KMS-11 (cell line): ENCODE data around the gene MTHFSD.

Experiments used
- H2AFZ ChIP-seq: fragments of 200-600 bp; sonication (generic); 2 replicates; pipeline ENCODE4 v1.6.1; 2016; ENCODE audit warnings: antibody characterized with exemption, mixed run types, low read depth
- H3K27ac ChIP-seq: fragments of 200-600 bp; sonication (generic); 2 replicates; pipeline ENCODE4 v1.6.1; 2016; ENCODE audit warnings: mild to moderate bottlenecking, mixed run types
- H3K27me3 ChIP-seq: fragments of 200-600 bp; sonication (generic); 2 replicates; pipeline ENCODE4 v1.6.1; 2017; ENCODE audit warnings: mild to moderate bottlenecking, low read depth, mixed run types, moderate library complexity; ENCODE audit not compliant: insufficient read depth
- H3K36me3 ChIP-seq: fragments of 200-600 bp; sonication (generic); 2 replicates; pipeline ENCODE4 v1.6.1; 2017; ENCODE audit warnings: mild to moderate bottlenecking, mixed run types; ENCODE audit not compliant: insufficient read depth
- H3K4me1 ChIP-seq: fragments of 200-600 bp; sonication (generic); 2 replicates; pipeline ENCODE4 v1.6.1; 2016; ENCODE audit warnings: mild to moderate bottlenecking, low read depth, mixed run types; ENCODE audit not compliant: poor library complexity, severe bottlenecking
- H3K4me2 ChIP-seq: fragments of 200-600 bp; sonication (generic); 2 replicates; pipeline ENCODE4 v1.7.0; 2016; ENCODE audit warnings: mild to moderate bottlenecking, mixed run types
- H3K4me3 ChIP-seq: fragments of 200-600 bp; sonication (generic); IDR thresholded peaks from 2 replicates; pipeline ENCODE4 v1.6.1; 2017; ENCODE audit warnings: low read depth, low read length, mixed read lengths; ENCODE audit not compliant: insufficient read depth
- H3K79me2 ChIP-seq: fragments of 200-600 bp; sonication (generic); 2 replicates; pipeline ENCODE4 v1.6.1; 2016; ENCODE audit warnings: low read depth, mixed run types; ENCODE audit not compliant: insufficient read depth
- H3K9ac ChIP-seq: fragments of 200-600 bp; sonication (generic); 2 replicates; pipeline ENCODE4 v1.6.1; 2016; ENCODE audit warnings: mild to moderate bottlenecking, mixed run types
- H4K20me1 ChIP-seq: fragments of 200-600 bp; sonication (generic); 2 replicates; pipeline ENCODE4 v1.6.1; 2016; ENCODE audit warnings: mild to moderate bottlenecking, mixed run types; ENCODE audit not compliant: insufficient read depth
- CTCF ChIP-seq: fragments of 200-600 bp; sonication (generic); conservative IDR thresholded peaks from 2 replicates; pipeline ENCODE4 v1.6.1; 2017; ENCODE audit warnings: low read depth, mild to moderate bottlenecking, antibody characterized with exemption, low read length, moderate library complexity, mixed read lengths

Gene MTHFSD

GRCh38 chr16:86507173-86508027 is 47.6 kb downstream of the MTHFSD start:
- Histone ChIP-seq H3K4me1 (no peaks in the 10 kb centered on the region), H3K36me3 (no peaks in the 10 kb centered on the region), H3K27me3 (peaks cover 62% of the 10 kb centered on the region), H2AFZ (no peak overlapping the region), H3K79me2 (no peaks in the 10 kb centered on the region), H4K20me1 (no peaks in the 10 kb centered on the region), H3K27ac (no peak overlapping the region), H3K4me2 (no peak overlapping the region), H3K9ac (no peak overlapping the region), H3K4me3 (no peak overlapping the region)
- no peak for TF ChIP-seq CTCF

DNA sequence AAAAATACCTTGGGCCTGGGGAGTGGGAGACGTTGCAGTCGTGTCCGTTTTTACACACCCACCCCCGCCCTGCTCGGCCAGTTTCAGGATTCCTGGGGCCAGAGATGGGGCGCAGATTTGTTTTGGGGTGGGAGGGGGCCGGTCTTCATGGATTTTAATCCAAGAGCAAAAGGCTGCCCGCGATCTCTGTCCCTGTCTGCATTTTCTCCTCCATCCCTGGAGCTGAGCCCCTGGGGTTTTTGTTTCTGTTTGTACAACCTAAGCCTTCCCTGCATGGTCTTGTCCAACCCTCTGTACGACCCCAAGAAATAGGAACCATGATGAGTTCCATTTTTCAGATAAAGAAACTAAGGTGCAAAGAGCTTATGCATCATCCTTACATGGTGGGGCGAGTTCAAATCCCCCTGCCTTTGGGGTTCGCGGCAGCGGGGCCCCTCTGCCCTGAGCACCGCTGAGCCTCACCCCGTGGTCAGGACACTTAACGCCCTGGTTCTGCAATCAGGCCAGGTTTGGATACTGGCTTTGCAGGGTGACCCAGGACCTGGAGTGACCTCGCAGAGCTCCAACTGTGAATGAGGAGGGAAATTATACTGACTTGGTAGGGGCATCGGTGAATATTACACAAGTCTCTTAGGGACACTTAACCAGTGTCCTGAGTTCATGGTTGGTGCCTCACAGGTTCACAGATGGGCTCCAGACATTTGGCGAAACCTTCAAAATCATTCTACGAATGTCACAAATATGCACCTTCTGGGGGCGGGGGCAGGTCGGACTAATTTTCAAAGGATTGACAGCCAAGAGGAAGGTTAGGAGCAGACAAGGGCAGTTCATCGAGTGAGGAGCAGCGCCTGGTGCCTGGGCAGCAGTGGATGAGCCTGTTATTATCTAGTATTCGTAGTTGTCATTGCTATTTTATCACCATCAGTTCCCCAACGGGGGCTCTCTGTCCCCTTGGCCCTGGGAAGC is 48.9 kb downstream of the MTHFSD start:
- H3K27me3 ChIP-seq: peaks cover 60% of the 10 kb centered on the region
- no peak overlapping the region for H3K4me2 ChIP-seq
- no peaks in the 10 kb centered on the region for H3K4me1 ChIP-seq
- no peaks in the 10 kb centered on the region for H3K36me3 ChIP-seq
- H2AFZ ChIP-seq: no peak overlapping the region
- no peak for TF ChIP-seq CTCF
- H3K4me3 ChIP-seq: no peak overlapping the region
- no peak overlapping the region for H3K27ac ChIP-seq
- H3K9ac ChIP-seq: no peak overlapping the region
- no peaks in the 10 kb centered on the region for H3K79me2 ChIP-seq
- H4K20me1 ChIP-seq: no peaks in the 10 kb centered on the region

- Histone ChIP-seq H3K4me3 (no peak overlapping the region), H3K79me2 (no peaks in the 10 kb centered on the region), H3K9ac (no peak overlapping the region), H3K27me3 (peaks cover 65% of the 10 kb centered on the region), H3K4me2 (no peak overlapping the region), H3K4me1 (no peaks in the 10 kb centered on the region), H2AFZ (no peak overlapping the region), H3K36me3 (no peaks in the 10 kb centered on the region), H4K20me1 (no peaks in the 10 kb centered on the region), H3K27ac (no peak overlapping the region)
- no peak for TF ChIP-seq CTCF
Observed at GRCh38 chr16:86505185-86505898, 49.7 kb downstream of the MTHFSD start.
